Smooth muscle cell (in vitro differentiated cells): ENCODE results near the gene SLC29A1. TPM values are rescaled to one million over a fixed set of nuclear protein-coding genes. Genes with fewer than 3 reads are reported as not detected.
"Not testable (repeated sequence)": the region's sequence is repeated elsewhere in the genome, so short reads cannot be mapped to it uniquely, and the experiment has no call there.

Experiments
- DNase-seq: peaks from one replicate; lab custom pipeline; 2025; ENCODE audit not compliant: unreplicated experiment; lab: John Stamatoyannopoulos, UW
- H2AFZ ChIP-seq: fragments of 200-600 bp; sonication (generic); 2 replicates; pipeline ENCODE4 v1.6.0; 2016; ENCODE audit warnings: antibody characterized with exemption, low read depth, mild to moderate bottlenecking
- H3F3A ChIP-seq: fragments of 200-600 bp; sonication (generic); 2 replicates; pipeline ENCODE4 v1.6.0; 2017; ENCODE audit warnings: antibody characterized with exemption, low read depth
- H3K27ac ChIP-seq: fragments of 200-600 bp; sonication (generic); 2 replicates; pipeline ENCODE4 v1.5.1; 2016; ENCODE audit warnings: low read depth, mild to moderate bottlenecking
- H3K27me3 ChIP-seq: fragments of 200-600 bp; sonication (generic); 2 replicates; pipeline ENCODE4 v1.6.1; 2016; ENCODE audit warnings: low read depth, mild to moderate bottlenecking
- H3K36me3 ChIP-seq: fragments of 200-600 bp; sonication (generic); 2 replicates; pipeline ENCODE4 v1.5.1; 2016; ENCODE audit warnings: low read depth
- H3K4me1 ChIP-seq: fragments of 200-600 bp; sonication (generic); 2 replicates; pipeline ENCODE4 v1.5.1; 2016; ENCODE audit warnings: low read depth
- H3K4me2 ChIP-seq: fragments of 200-600 bp; sonication (generic); 2 replicates; pipeline ENCODE4 v1.6.0; 2016; ENCODE audit warnings: mild to moderate bottlenecking
- H3K4me3 ChIP-seq: fragments of 200-600 bp; sonication (generic); 2 replicates; pipeline ENCODE4 v1.5.1; 2016; ENCODE audit warnings: mild to moderate bottlenecking
- H3K79me2 ChIP-seq: fragments of 200-600 bp; sonication (generic); 2 replicates; pipeline ENCODE4 v1.6.0; 2016; ENCODE audit warnings: low read depth, mild to moderate bottlenecking
- H3K9ac ChIP-seq: fragments of 200-600 bp; sonication (generic); 2 replicates; pipeline ENCODE4 v1.6.0; 2016; ENCODE audit warnings: low read depth
- H3K9me3 ChIP-seq: fragments of 200-600 bp; sonication (generic); replicated peaks from 2 replicates; pipeline ENCODE4 v1.5.1; 2016; ENCODE audit warnings: low read depth
- H4K20me1 ChIP-seq: fragments of 200-600 bp; sonication (generic); 2 replicates; pipeline ENCODE4 v1.6.0; 2016; ENCODE audit warnings: low read depth
- WGBS: methylation state at CpG from one replicate; pipeline ENCODE4 v1.1.7; 2016; ENCODE audit warnings: low lambda C conversion rate; 5-methylcytosine and 5-hydroxymethylcytosine counted together
- polyA plus RNA-seq: library from polyadenylated mRNA; unstranded; fragments of >200 nt; fragmentation: Nextera tagmentation; extraction: Ambion mirVana; gene quantifications from 2 replicates; pipeline ENCODE4 v1.2.1, GENCODE V29; 2016
- total RNA-seq: library from RNA; depleted of rRNA; stranded (reverse); fragments of >200 nt; gene quantifications from 2 replicates; pipeline ENCODE4 v1.2.3, GENCODE V29; 2014
- TF ChIP-seq, protein P1 (sequence below): fragments of 200-600 bp; sonication (generic); IDR thresholded peaks from 2 replicates; pipeline ENCODE4 v1.5.1; 2017; ENCODE audit warnings: borderline replicate concordance, mild to moderate bottlenecking, antibody characterized with exemption; ENCODE audit not compliant: insufficient read depth, poor library complexity, severe bottlenecking

SLC29A1 gene
- total and polyA plus RNA-seq, 2 experiments from 2014 or later, result 7.4 to 8.0 TPM

DNA sequence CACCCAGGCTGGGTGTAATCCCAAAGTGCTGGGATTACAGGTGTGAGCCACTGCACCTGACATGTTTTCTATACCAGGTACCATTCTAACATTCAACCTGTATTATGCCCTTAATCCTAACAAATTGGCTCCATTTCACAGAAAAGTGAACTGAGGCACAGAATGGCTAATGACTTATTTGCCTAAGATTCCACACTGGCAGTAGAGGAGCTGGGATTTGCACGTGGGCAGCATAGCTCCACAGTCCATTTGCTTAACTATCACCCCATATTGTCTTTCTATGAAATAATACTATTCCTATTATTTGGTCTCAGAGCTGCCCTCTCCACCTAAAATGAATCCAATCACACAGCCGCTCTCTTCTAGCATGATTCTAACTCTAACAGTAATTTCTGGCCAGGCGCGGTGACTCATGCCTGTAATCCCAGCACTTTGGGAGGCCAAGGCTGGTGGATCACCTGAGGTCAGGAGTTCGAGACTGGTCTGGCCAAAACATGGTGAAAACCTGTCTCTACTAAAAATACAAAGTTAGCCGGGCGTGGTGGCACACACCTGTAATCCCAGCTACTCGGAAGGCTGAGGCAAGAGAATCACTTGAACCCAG is 30.0 kb upstream of the SLC29A1 start:
- H3K4me3 ChIP-seq, result no peak overlapping the region
- 90% methylated on average over 8 of the region's 8 CpGs for WGBS
- peaks cover 6% of the 10 kb centered on the region for H3K27me3 ChIP-seq
- H2AFZ ChIP-seq, result no peak overlapping the region
- H3K9me3 ChIP-seq, result no peaks in the 10 kb centered on the region
- TF ChIP-seq, protein P1, sequence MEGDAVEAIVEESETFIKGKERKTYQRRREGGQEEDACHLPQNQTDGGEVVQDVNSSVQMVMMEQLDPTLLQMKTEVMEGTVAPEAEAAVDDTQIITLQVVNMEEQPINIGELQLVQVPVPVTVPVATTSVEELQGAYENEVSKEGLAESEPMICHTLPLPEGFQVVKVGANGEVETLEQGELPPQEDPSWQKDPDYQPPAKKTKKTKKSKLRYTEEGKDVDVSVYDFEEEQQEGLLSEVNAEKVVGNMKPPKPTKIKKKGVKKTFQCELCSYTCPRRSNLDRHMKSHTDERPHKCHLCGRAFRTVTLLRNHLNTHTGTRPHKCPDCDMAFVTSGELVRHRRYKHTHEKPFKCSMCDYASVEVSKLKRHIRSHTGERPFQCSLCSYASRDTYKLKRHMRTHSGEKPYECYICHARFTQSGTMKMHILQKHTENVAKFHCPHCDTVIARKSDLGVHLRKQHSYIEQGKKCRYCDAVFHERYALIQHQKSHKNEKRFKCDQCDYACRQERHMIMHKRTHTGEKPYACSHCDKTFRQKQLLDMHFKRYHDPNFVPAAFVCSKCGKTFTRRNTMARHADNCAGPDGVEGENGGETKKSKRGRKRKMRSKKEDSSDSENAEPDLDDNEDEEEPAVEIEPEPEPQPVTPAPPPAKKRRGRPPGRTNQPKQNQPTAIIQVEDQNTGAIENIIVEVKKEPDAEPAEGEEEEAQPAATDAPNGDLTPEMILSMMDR, result no peak
- no peaks in the 10 kb centered on the region for H3F3A ChIP-seq
- DNase-seq, result no peak
- no peaks in the 10 kb centered on the region for H3K79me2 ChIP-seq
- no peaks in the 10 kb centered on the region for H3K36me3 ChIP-seq
- H3K4me2 ChIP-seq, result no peak overlapping the region
- H4K20me1 ChIP-seq, result no peaks in the 10 kb centered on the region
- H3K27ac ChIP-seq, result no peak overlapping the region
- H3K9ac ChIP-seq, result no peak overlapping the region
- no peaks in the 10 kb centered on the region for H3K4me1 ChIP-seq

DNA sequence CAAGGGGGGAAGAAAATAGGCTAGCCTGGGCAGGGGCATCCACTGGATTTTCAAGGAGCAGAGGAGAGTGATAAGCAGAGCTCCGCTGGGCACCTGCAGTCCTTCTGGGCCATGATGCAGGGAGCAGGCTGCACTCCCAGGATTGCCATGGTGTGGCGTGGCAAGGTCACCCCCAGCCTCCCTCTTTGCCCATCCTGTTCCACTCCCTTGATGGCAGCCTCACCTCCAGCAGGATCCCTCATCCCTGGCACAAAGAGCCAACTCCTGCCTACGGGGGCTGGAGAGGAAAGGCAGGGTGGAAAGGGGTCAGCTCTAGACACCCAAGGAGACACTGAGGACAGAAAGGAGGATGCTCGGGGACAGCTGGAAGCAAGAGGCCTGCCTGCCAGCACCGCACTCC is 29.1 kb upstream of the SLC29A1 start:
- 94% methylated on average over 5 of the region's 5 CpGs for WGBS
- Histone ChIP-seq H3K27ac (no peak overlapping the region), H3K36me3 (no peaks in the 10 kb centered on the region), H3K27me3 (peaks cover 6% of the 10 kb centered on the region), H3F3A (no peaks in the 10 kb centered on the region), H3K4me3 (no peak overlapping the region), H3K9me3 (no peaks in the 10 kb centered on the region), H2AFZ (no peak overlapping the region), H3K4me2 (no peak overlapping the region), H3K9ac (no peak overlapping the region), H4K20me1 (no peaks in the 10 kb centered on the region), H3K79me2 (no peaks in the 10 kb centered on the region), H3K4me1 (no peaks in the 10 kb centered on the region)
- DNase-seq, result no peak
- TF ChIP-seq, protein P1, result no peak

DNA sequence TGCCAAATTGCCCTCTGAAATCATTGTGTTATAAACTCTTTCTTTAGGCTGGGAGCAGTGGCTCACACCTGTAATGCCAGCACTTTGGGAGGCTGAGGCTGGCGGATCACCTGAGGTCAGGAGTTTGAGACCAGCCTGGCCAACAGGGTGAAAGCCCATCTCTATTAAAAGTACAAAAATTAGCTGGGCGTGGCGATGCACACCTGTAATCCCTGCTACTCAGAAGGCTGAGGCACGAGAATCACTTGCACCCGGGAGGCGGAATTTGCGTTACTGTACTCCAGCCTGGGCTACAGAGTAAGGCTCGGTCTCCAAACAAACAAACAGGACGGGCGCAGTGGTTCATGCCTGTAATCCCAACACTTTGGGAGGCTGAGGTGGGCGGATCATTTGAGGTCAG is 27.0 kb upstream of the SLC29A1 start:
- 93% methylated on average over 11 of the region's 11 CpGs for WGBS
- H3K79me2 ChIP-seq, DNase-seq, H3F3A ChIP-seq, H3K4me2 ChIP-seq, H3K4me1 ChIP-seq, H3K36me3 ChIP-seq, H3K27ac ChIP-seq, H3K27me3 ChIP-seq, H3K4me3 ChIP-seq, H4K20me1 ChIP-seq, H3K9me3 ChIP-seq, H3K9ac ChIP-seq, H2AFZ ChIP-seq: not testable (repeated sequence)

DNA sequence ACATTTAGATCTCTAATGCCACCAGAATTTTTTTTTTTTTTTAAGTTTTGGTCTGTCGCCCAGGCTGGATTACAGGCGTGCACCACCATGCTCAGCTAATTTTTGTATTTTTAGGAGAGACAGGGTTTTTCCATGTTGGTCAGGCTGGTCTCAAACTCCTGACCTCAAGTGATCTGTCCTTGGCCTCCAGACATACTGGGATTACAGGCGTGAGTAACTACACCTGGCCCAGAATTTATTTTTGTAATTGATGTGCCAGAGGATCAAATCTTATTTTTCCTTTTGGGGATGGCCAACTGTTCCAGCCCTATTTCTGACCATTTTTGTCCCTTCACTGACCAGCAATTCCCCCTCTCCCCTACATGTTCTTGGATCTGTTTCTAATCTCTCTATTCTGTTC is 24.7 kb upstream of the SLC29A1 start:
- no peak overlapping the region for H3K4me3 ChIP-seq
- H3F3A ChIP-seq, result no peaks in the 10 kb centered on the region
- TF ChIP-seq, protein P1, result no peak
- H3K79me2 ChIP-seq, result no peaks in the 10 kb centered on the region
- no peak overlapping the region for H3K4me2 ChIP-seq
- H3K4me1 ChIP-seq, result peaks cover 14% of the 10 kb centered on the region
- WGBS, result 93% methylated on average over 3 of the region's 3 CpGs
- H3K9ac ChIP-seq, result no peak overlapping the region
- DNase-seq, result no peak
- H3K9me3 ChIP-seq, result no peaks in the 10 kb centered on the region
- no peaks in the 10 kb centered on the region for H4K20me1 ChIP-seq
- H3K36me3 ChIP-seq, result no peaks in the 10 kb centered on the region
- no peak overlapping the region for H2AFZ ChIP-seq
- no peak overlapping the region for H3K27ac ChIP-seq
- H3K27me3 ChIP-seq, result peaks cover 6% of the 10 kb centered on the region
